Rectal smooth muscle tissue (tissue), 1 donor: Measurements from ENCODE around the gene ASB6.

Experiments
- H3K27ac ChIP-seq: one replicate; pipeline ENCODE4 v1.7.0; 2013; ENCODE audit warnings: low read depth, low read length, inconsistent platforms
- H3K27me3 ChIP-seq: one replicate; pipeline ENCODE4 v1.7.0; 2013; ENCODE audit warnings: low read length; ENCODE audit not compliant: control insufficient read depth, insufficient read depth
- H3K36me3 ChIP-seq: one replicate; pipeline ENCODE4 v1.7.0; 2013; ENCODE audit warnings: low read length; ENCODE audit not compliant: control insufficient read depth, insufficient read depth
- H3K4me1 ChIP-seq: one replicate; pipeline ENCODE4 v1.7.0; 2013; ENCODE audit warnings: low read length; ENCODE audit not compliant: control insufficient read depth, insufficient read depth
- H3K4me3 ChIP-seq: one replicate; pipeline ENCODE4 v1.7.0; 2013; ENCODE audit warnings: low read length
- H3K9ac ChIP-seq: one replicate; pipeline ENCODE4 v1.7.0; 2013; ENCODE audit warnings: low read length

Gene ASB6

GRCh38 chr9:129676287-129676686 lies 34.3 kb upstream of the ASB6 start:
- Histone ChIP-seq H3K27ac (no peak overlapping the region), H3K9ac (no peak overlapping the region), H3K4me1 (no peaks in the 10 kb centered on the region), H3K36me3 (no peaks in the 10 kb centered on the region), H3K27me3 (peaks cover 3% of the 10 kb centered on the region), H3K4me3 (no peak overlapping the region)

GRCh38 chr9:129675620-129676019 lies 33.7 kb upstream of the ASB6 start:
- H3K9ac ChIP-seq: no peak overlapping the region
- H3K4me1 ChIP-seq: no peaks in the 10 kb centered on the region
- H3K27me3 ChIP-seq: peaks cover 3% of the 10 kb centered on the region
- no peak overlapping the region for H3K4me3 ChIP-seq
- H3K36me3 ChIP-seq: no peaks in the 10 kb centered on the region
- H3K27ac ChIP-seq: no peak overlapping the region

- Histone ChIP-seq H3K9ac (no peak overlapping the region), H3K36me3 (no peaks in the 10 kb centered on the region), H3K27ac (no peak overlapping the region), H3K4me3 (no peak overlapping the region), H3K4me1 (no peaks in the 10 kb centered on the region), H3K27me3 (peaks cover 3% of the 10 kb centered on the region)
Observed at GRCh38 chr9:129674229-129674628, 32.3 kb upstream of the ASB6 start.

GRCh38 chr9:129673602-129674001 lies 31.7 kb upstream of the ASB6 start:
- Histone ChIP-seq H3K4me1 (no peaks in the 10 kb centered on the region), H3K4me3 (no peak overlapping the region), H3K9ac (no peak overlapping the region), H3K36me3 (no peaks in the 10 kb centered on the region), H3K27ac (no peak overlapping the region), H3K27me3 (peaks cover 3% of the 10 kb centered on the region)

- no peaks in the 10 kb centered on the region for H3K27me3 ChIP-seq
- H3K4me1 ChIP-seq: no peaks in the 10 kb centered on the region
- H3K27ac ChIP-seq: no peak overlapping the region
- no peak overlapping the region for H3K4me3 ChIP-seq
- H3K9ac ChIP-seq: no peak overlapping the region
- no peaks in the 10 kb centered on the region for H3K36me3 ChIP-seq
Observed at GRCh38 chr9:129672702-129673101, 30.8 kb upstream of the ASB6 start.

- no peaks in the 10 kb centered on the region for H3K4me1 ChIP-seq
- H3K4me3 ChIP-seq: no peak overlapping the region
- H3K9ac ChIP-seq: no peak overlapping the region
- H3K27ac ChIP-seq: no peak overlapping the region
- peaks cover 6% of the 10 kb centered on the region for H3K27me3 ChIP-seq
- no peaks in the 10 kb centered on the region for H3K36me3 ChIP-seq
Observed at GRCh38 chr9:129671519-129671918, 29.6 kb upstream of the ASB6 start.

- peaks cover 8% of the 10 kb centered on the region for H3K27me3 ChIP-seq
- H3K27ac ChIP-seq: no peak overlapping the region
- no peaks in the 10 kb centered on the region for H3K4me1 ChIP-seq
- no peak overlapping the region for H3K9ac ChIP-seq
- H3K36me3 ChIP-seq: no peaks in the 10 kb centered on the region
- no peak overlapping the region for H3K4me3 ChIP-seq
Observed at GRCh38 chr9:129671065-129671464, 29.1 kb upstream of the ASB6 start.

GRCh38 chr9:129669946-129670345 lies 28.0 kb upstream of the ASB6 start:
- H3K9ac ChIP-seq: no peak overlapping the region
- H3K36me3 ChIP-seq: no peaks in the 10 kb centered on the region
- H3K4me3 ChIP-seq: no peak overlapping the region
- no peaks in the 10 kb centered on the region for H3K4me1 ChIP-seq
- H3K27me3 ChIP-seq: peaks cover 9% of the 10 kb centered on the region
- H3K27ac ChIP-seq: no peak overlapping the region

- H3K4me1 ChIP-seq: no peaks in the 10 kb centered on the region
Observed at GRCh38 chr9:129669141-129669718, 27.3 kb upstream of the ASB6 start.

GRCh38 chr9:129667850-129668249 lies 25.9 kb upstream of the ASB6 start:
- H3K27ac ChIP-seq: no peak overlapping the region
- H3K9ac ChIP-seq: no peak overlapping the region
- no peaks in the 10 kb centered on the region for H3K4me1 ChIP-seq
- peaks cover 9% of the 10 kb centered on the region for H3K27me3 ChIP-seq
- no peaks in the 10 kb centered on the region for H3K36me3 ChIP-seq
- H3K4me3 ChIP-seq: no peak overlapping the region

More at GRCh38 chr9:129669141-129669718, 27.3 kb upstream of the ASB6 start:
- H3K27me3 ChIP-seq: peaks cover 9% of the 10 kb centered on the region
- no peak overlapping the region for H3K4me3 ChIP-seq
- no peaks in the 10 kb centered on the region for H3K36me3 ChIP-seq
- H3K9ac ChIP-seq: no peak overlapping the region
- no peak overlapping the region for H3K27ac ChIP-seq

GRCh38 chr9:129667378-129667777 lies 25.4 kb upstream of the ASB6 start:
- Histone ChIP-seq H3K4me1 (no peaks in the 10 kb centered on the region), H3K27me3 (peaks cover 9% of the 10 kb centered on the region), H3K4me3 (no peak overlapping the region), H3K9ac (no peak overlapping the region), H3K36me3 (no peaks in the 10 kb centered on the region), H3K27ac (no peak overlapping the region)

- H3K36me3 ChIP-seq: no peaks in the 10 kb centered on the region
- H3K27me3 ChIP-seq: peaks cover 9% of the 10 kb centered on the region
- no peak overlapping the region for H3K27ac ChIP-seq
- no peaks in the 10 kb centered on the region for H3K4me1 ChIP-seq
- no peak overlapping the region for H3K4me3 ChIP-seq
- H3K9ac ChIP-seq: no peak overlapping the region
Observed at GRCh38 chr9:129666575-129666974, 24.6 kb upstream of the ASB6 start.

GRCh38 chr9:129665814-129666520 lies 24.0 kb upstream of the ASB6 start:
- Histone ChIP-seq H3K36me3 (no peaks in the 10 kb centered on the region), H3K4me3 (peak overlapping the region; percentile 33), H3K4me1 (no peaks in the 10 kb centered on the region), H3K27me3 (peaks cover 9% of the 10 kb centered on the region), H3K9ac (no peak overlapping the region), H3K27ac (no peak overlapping the region)
